Mesenchymal stem cell (in vitro differentiated cells and primary cell): ENCODE measurements around the gene MYO9A.

Experiments
- DNase-seq: peaks from one replicate; pipeline ENCODE4 v3.0.0-alpha.2; 2013
- H2AFZ ChIP-seq: one replicate; pipeline ENCODE4 v1.6.1; 2013; ENCODE audit warnings: low read depth, mild to moderate bottlenecking, control low read depth, inconsistent platforms, low read length, moderate library complexity
- H2AK5ac ChIP-seq: 2 replicates; pipeline ENCODE4 v1.6.1; 2013; ENCODE audit warnings: low read length, moderate library complexity, mild to moderate bottlenecking, inconsistent platforms; ENCODE audit not compliant: severe bottlenecking
- H2BK120ac ChIP-seq: one replicate; pipeline ENCODE4 v1.6.1; 2013; ENCODE audit warnings: low read depth, mild to moderate bottlenecking, inconsistent platforms, low read length, moderate library complexity
- H2BK12ac ChIP-seq, 2 experiments: one replicate each; pipeline ENCODE4 v1.6.1; 2013; ENCODE audit warnings: inconsistent platforms in 2 of 2, low read length in 2 of 2, mild to moderate bottlenecking in 2 of 2, moderate library complexity in 2 of 2, control low read depth in 1 of 2
- H2BK15ac ChIP-seq: one replicate; pipeline ENCODE4 v1.6.1; 2013; ENCODE audit warnings: mild to moderate bottlenecking, low read depth, inconsistent platforms; ENCODE audit not compliant: poor library complexity, severe bottlenecking
- H2BK5ac ChIP-seq: 2 replicates; pipeline ENCODE4 v1.6.1; 2013; ENCODE audit warnings: low read depth, mild to moderate bottlenecking, low read length, control low read depth, inconsistent platforms; ENCODE audit not compliant: poor library complexity, severe bottlenecking
- H3K14ac ChIP-seq, 2 experiments: one replicate each; pipeline ENCODE4 v1.6.1; 2013; ENCODE audit warnings: inconsistent platforms in 2 of 2, low read length in 2 of 2, control low read depth in 1 of 2, mild to moderate bottlenecking in 1 of 2, moderate library complexity in 1 of 2
- H3K18ac ChIP-seq, 2 experiments: one replicate each; pipeline ENCODE4 v1.6.1; 2013; ENCODE audit warnings: inconsistent platforms in 2 of 2, low read length in 2 of 2, control low read depth in 1 of 2, low read depth in 1 of 2, mild to moderate bottlenecking in 1 of 2
- H3K23ac ChIP-seq, 2 experiments: one replicate each; pipeline ENCODE4 v1.6.1; 2013; ENCODE audit warnings: inconsistent platforms in 2 of 2, low read length in 2 of 2, mild to moderate bottlenecking in 2 of 2, moderate library complexity in 2 of 2, control low read depth in 1 of 2
- H3K27ac ChIP-seq: 2 replicates; pipeline ENCODE4 v1.5.1; 2013; ENCODE audit warnings: mild to moderate bottlenecking, moderate library complexity, low read length, control low read depth, inconsistent platforms; ENCODE audit not compliant: poor library complexity, severe bottlenecking
- H3K27me3 ChIP-seq, 2 experiments: 2 replicates each; pipeline versions ENCODE4 v1.6.1 to v1.7.0; 2013; ENCODE audit warnings: low read length in 2 of 2, mild to moderate bottlenecking in 2 of 2, moderate library complexity in 2 of 2, control low read depth in 1 of 2, inconsistent platforms in 1 of 2; ENCODE audit not compliant: control insufficient read depth in 1 of 2, insufficient read depth in 1 of 2
- H3K36me3 ChIP-seq, 2 experiments: 2 replicates each; pipeline versions ENCODE4 v1.6.1 to v1.7.0; 2013; ENCODE audit warnings: low read length in 2 of 2, control low read depth in 1 of 2, inconsistent platforms in 1 of 2, low read depth in 1 of 2, mild to moderate bottlenecking in 1 of 2; ENCODE audit not compliant: insufficient read depth in 2 of 2, control insufficient read depth in 1 of 2
- H3K4ac ChIP-seq, 2 experiments: one replicate each; pipeline ENCODE4 v1.6.1; 2013; ENCODE audit warnings: inconsistent platforms in 2 of 2, low read length in 2 of 2, mild to moderate bottlenecking in 2 of 2, moderate library complexity in 2 of 2, control low read depth in 1 of 2, low read depth in 1 of 2
- H3K4me1 ChIP-seq: 2 replicates; pipeline ENCODE4 v1.6.1; 2013; ENCODE audit warnings: low read depth, low read length, control low read depth; ENCODE audit not compliant: control insufficient read depth, insufficient read depth
- H3K4me2 ChIP-seq: 2 replicates; pipeline ENCODE4 v1.6.1; 2013; ENCODE audit warnings: low read length, mild to moderate bottlenecking, inconsistent platforms; ENCODE audit not compliant: poor library complexity, severe bottlenecking
- H3K4me3 ChIP-seq, 2 experiments: 2 replicates each; pipeline versions ENCODE4 v1.5.1 to v1.7.0; 2013; ENCODE audit warnings: low read length in 2 of 2, mild to moderate bottlenecking in 2 of 2, control low read depth in 1 of 2, low read depth in 1 of 2; ENCODE audit not compliant: insufficient read depth in 1 of 2
- H3K79me1 ChIP-seq: replicated peaks from 2 replicates; pipeline ENCODE4 v1.6.1; 2013; ENCODE audit warnings: mild to moderate bottlenecking, control low read depth, low read length, inconsistent platforms; ENCODE audit not compliant: poor library complexity, severe bottlenecking
- H3K9ac ChIP-seq: 2 replicates; pipeline ENCODE4 v1.7.0; 2013; ENCODE audit warnings: mild to moderate bottlenecking, low read length, moderate library complexity
- H3K9me3 ChIP-seq: 2 replicates; pipeline ENCODE4 v1.7.0; 2013; ENCODE audit warnings: mild to moderate bottlenecking, low read length; ENCODE audit not compliant: control insufficient read depth
- H4K8ac ChIP-seq: one replicate; pipeline ENCODE4 v1.6.1; 2013; ENCODE audit warnings: inconsistent platforms, mild to moderate bottlenecking, low read length, moderate library complexity
- H4K91ac ChIP-seq: one replicate; pipeline ENCODE4 v1.6.1; 2013; ENCODE audit warnings: mild to moderate bottlenecking, low read length, inconsistent platforms
- WGBS: methylation state at CpG from one replicate; pipeline ENCODE4 v1.1.7; 2013; ENCODE audit warnings: mixed read lengths; 5-methylcytosine and 5-hydroxymethylcytosine counted together

MYO9A gene

GRCh38 chr15:71798641-71799040 is 319.3 kb downstream of the MYO9A start:
- Histone ChIP-seq H2BK12ac (no peak overlapping the region), H3K27me3 (no peaks in the 10 kb centered on the region), H4K8ac (no peak overlapping the region), H2BK15ac (no peak overlapping the region), H3K9ac (no peak overlapping the region), H3K4me1 (peaks cover 8% of the 10 kb centered on the region), H3K18ac (no peak overlapping the region), H2AK5ac (no peak overlapping the region), H4K91ac (no peak overlapping the region), H3K14ac (no peak overlapping the region), H3K36me3 (peaks cover 0 to 4% of the 10 kb centered on the region in 2 experiments), H3K4me3 (no peak overlapping the region), H2AFZ (no peak overlapping the region), H2BK5ac (no peak overlapping the region), H2BK120ac (no peak overlapping the region), H3K4ac (no peak overlapping the region), H3K79me1 (no peaks in the 10 kb centered on the region), H3K23ac (no peak overlapping the region), H3K27ac (no peak overlapping the region), H3K9me3 (no peaks in the 10 kb centered on the region), H3K4me2 (no peak overlapping the region)
- DNase-seq = no peak
- 83% methylated on average over 6 of the region's 6 CpGs for WGBS

GRCh38 chr15:71792521-71792920 is 325.4 kb downstream of the MYO9A start:
- no CpG with 5 or more reads among the region's 2 CpGs for WGBS
- no peak overlapping the region for H3K14ac ChIP-seq
- H3K4ac ChIP-seq = no peak overlapping the region
- H2BK5ac ChIP-seq = no peak overlapping the region
- no peak overlapping the region for H3K4me2 ChIP-seq
- H3K27ac ChIP-seq = no peak overlapping the region
- no peak overlapping the region for H2BK12ac ChIP-seq
- no peaks in the 10 kb centered on the region for H3K36me3 ChIP-seq
- H4K91ac ChIP-seq = no peak overlapping the region
- no peak overlapping the region for H3K18ac ChIP-seq
- H3K79me1 ChIP-seq = no peaks in the 10 kb centered on the region
- no peak overlapping the region for H3K23ac ChIP-seq
- no peak overlapping the region for H2AFZ ChIP-seq
- H3K4me1 ChIP-seq = peaks cover 17% of the 10 kb centered on the region
- no peak overlapping the region for H2AK5ac ChIP-seq
- DNase-seq = peak; percentile 53
- H2BK15ac ChIP-seq = no peak overlapping the region
- no peak overlapping the region for H2BK120ac ChIP-seq
- no peak overlapping the region for H4K8ac ChIP-seq
- no peak overlapping the region for H3K4me3 ChIP-seq
- peaks cover 0 to 5% of the 10 kb centered on the region in 2 experiments for H3K27me3 ChIP-seq
- no peaks in the 10 kb centered on the region for H3K9me3 ChIP-seq
- H3K9ac ChIP-seq = no peak overlapping the region

DNA sequence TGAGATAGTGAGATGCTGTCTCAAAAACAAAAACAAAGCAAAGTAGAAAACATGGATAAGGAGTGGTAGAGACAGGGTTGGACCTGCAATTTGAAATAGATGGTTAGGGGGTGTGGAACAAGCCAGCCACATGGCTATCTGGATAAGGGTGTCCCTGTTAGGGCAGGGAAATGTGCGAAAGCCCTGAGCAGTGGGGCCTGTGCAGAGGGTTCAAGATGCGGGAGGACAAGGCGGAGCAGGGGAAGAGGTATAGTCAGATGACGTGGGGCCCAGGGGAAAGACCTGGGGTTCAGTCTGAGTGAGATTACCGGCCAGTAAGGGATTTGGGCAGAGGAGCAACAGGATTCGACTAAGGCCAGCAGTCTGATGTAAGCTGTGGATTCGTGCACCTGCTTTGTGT is 326.0 kb downstream of the MYO9A start:
- over 99% methylated on average over 6 of the region's 7 CpGs for WGBS

DNA sequence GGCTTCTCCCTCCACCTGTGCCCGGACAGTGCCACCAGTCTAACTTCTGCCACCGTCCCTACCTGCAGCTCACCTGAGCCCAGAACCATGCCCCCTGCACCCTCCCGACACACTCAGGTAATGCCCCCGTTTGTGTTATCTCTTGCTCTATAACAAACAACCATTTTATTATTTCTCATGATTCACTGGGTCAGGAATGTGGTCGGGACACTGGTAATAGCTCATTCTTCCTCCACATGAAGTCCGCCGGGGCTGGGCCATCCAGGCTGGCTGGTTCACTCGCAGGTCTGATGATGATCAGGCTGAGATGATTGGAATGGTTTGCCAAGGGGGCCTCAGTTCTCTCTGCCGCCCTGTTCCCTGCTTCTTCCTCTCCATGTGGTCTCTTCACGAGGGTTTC is 327.9 kb downstream of the MYO9A start:
- DNase-seq = peak; percentile 18
- Histone ChIP-seq H3K4me2 (no peak overlapping the region), H3K18ac (no peak overlapping the region), H3K14ac (no peak overlapping the region), H3K36me3 (no peaks in the 10 kb centered on the region), H2AFZ (no peak overlapping the region), H3K23ac (no peak overlapping the region), H4K8ac (no peak overlapping the region), H2AK5ac (peak overlapping the region; percentile 86), H3K4me3 (no peak overlapping the region), H2BK120ac (no peak overlapping the region), H2BK15ac (no peak overlapping the region), H3K4me1 (peaks cover 17% of the 10 kb centered on the region), H3K9ac (no peak overlapping the region), H4K91ac (no peak overlapping the region), H3K27me3 (peaks cover 0 to 5% of the 10 kb centered on the region in 2 experiments), H3K9me3 (no peaks in the 10 kb centered on the region), H3K27ac (peak overlapping the region; percentile 32), H2BK12ac (no peak overlapping the region), H2BK5ac (no peak overlapping the region), H3K4ac (no peak overlapping the region), H3K79me1 (no peaks in the 10 kb centered on the region)
- 59% methylated on average over 9 of the region's 10 CpGs for WGBS

More for the DNA sequence above, 326.0 kb downstream of the MYO9A start:
- Histone ChIP-seq H4K91ac (no peak overlapping the region), H3K18ac (no peak overlapping the region), H2AK5ac (peak overlapping the region; percentile 92), H3K9ac (no peak overlapping the region), H2BK12ac (peak overlapping the region in 1 of 2 experiments; percentile 67), H3K4ac (no peak overlapping the region), H4K8ac (no peak overlapping the region), H3K27ac (peak overlapping the region; percentile 70), H2AFZ (no peak overlapping the region), H2BK5ac (peak overlapping the region; percentile 33), H3K36me3 (no peaks in the 10 kb centered on the region), H3K4me1 (peaks cover 17% of the 10 kb centered on the region), H3K79me1 (no peaks in the 10 kb centered on the region), H2BK15ac (no peak overlapping the region), H3K9me3 (no peaks in the 10 kb centered on the region), H2BK120ac (no peak overlapping the region), H3K4me2 (no peak overlapping the region), H3K27me3 (peaks cover 0 to 5% of the 10 kb centered on the region in 2 experiments), H3K14ac (peak overlapping the region in 1 of 2 experiments; percentile 95), H3K23ac (no peak overlapping the region), H3K4me3 (no peak overlapping the region)
- no peak for DNase-seq
